ENCODE results near the gene LCN15. TPM values are rescaled to one million over a fixed set of nuclear protein-coding genes. Genes with fewer than 3 reads are reported as not detected.

The LCN15 gene
- total and polyA plus RNA-seq, 2 of the 13 experiments (the other 11 are each of a cell fraction or from before 2014, with no cell fraction given): 1.3 to 53.7 TPM

- no peak for FAIRE-seq
- H3K36me3 ChIP-seq (replicated peaks in 1 of 2; ENCODE audit: control insufficient read depth in 1 of 2, insufficient read depth in 2 of 2, low read length in 2 of 2): no peaks in the 10 kb centered on the region
- in situ Hi-C loops (cut with HindIII; ENCODE audit: extremely low pct_ligation_motif_present, low pct_unique_long_range_greater_than_20kb) (no loop called here), intact Hi-C loops (cut with micrococcal nuclease; ENCODE audit: unreplicated experiment) (loop anchor here (1.0 to 10.0 kb wide), 4 partner anchors 27 to 142 kb away; partner anchors contain the start of genes LCN8, PHPT1 and TRAF2)
- no peak for DNase-seq (ENCODE audit: low spot score)
- POLR2A ChIA-PET: interaction anchor here (1.6 kb wide), 1 partner anchor 14 kb away, joined by 8 read pairs; no protein-coding TSS in a partner anchor
- no peaks in the 10 kb centered on the region for H3K79me2 ChIP-seq (ENCODE audit: insufficient read depth, low read length)
- CTCF ChIA-PET (ENCODE audit: low intra/inter-chr PET ratio, low total read pairs): interaction anchor here (0.7 to 1.4 kb wide), 2 partner anchors 15 to 19 kb away, joined by 3 to 7 read pairs; no protein-coding TSS in a partner anchor
- H3K9ac ChIP-seq (ENCODE audit: insufficient read depth, low read depth, low read length): 0 out of 2 replicates have a peak overlapping the region, but pooled peaks have one; percentile 15
- no peaks in the 10 kb centered on the region for H3K9me3 ChIP-seq (ENCODE audit: low read length)
- ATAC-seq: no peak
- H3K4me3 ChIP-seq (replicated peaks in 1 of 3; ENCODE audit: insufficient read depth in 1 of 3, low read depth in 2 of 3, low read length in 3 of 3): no peak overlapping the region
- WGBS (ENCODE audit: low lambda C conversion rate): 52% methylated on average over 6 of the region's 6 CpGs
- no peak overlapping the region for H2AFZ ChIP-seq (ENCODE audit: low read length)
- no TSS peak for BruUV-seq (replicated peaks)
- peak overlapping the region; percentile 46 for H3K4me2 ChIP-seq (ENCODE audit: low read depth, low read length)
- H3K27me3 ChIP-seq (ENCODE audit: control insufficient read depth in 1 of 2, insufficient read depth in 2 of 2, low read length in 2 of 2): no peaks in the 10 kb centered on the region
- peaks cover 83% of the 10 kb centered on the region for H3K4me1 ChIP-seq (ENCODE audit: insufficient read depth, low read length)
- TF ChIP-seq FLYWCH1 (CRISPR knock-in tag; IDR thresholded peaks at IDR 0.05) (no peak), ZSCAN25 (CRISPR knock-in tag; IDR thresholded peaks at IDR 0.05) (no peak), POLR2AphosphoS5 (IDR thresholded peaks at IDR 0.05; ENCODE audit: low read depth, low read length) (peak; percentile 33; the same call in 1 of the 2 replicates), NR2F6 (IDR thresholded peaks at IDR 0.05) (no peak), NR2F6 (CRISPR knock-in tag; IDR thresholded peaks at IDR 0.05) (no peak), ZNF276 (CRISPR knock-in tag; IDR thresholded peaks at IDR 0.05; ENCODE audit: low read depth) (no peak), ZBTB7A (CRISPR knock-in tag; IDR thresholded peaks at IDR 0.05) (no peak)
- peak overlapping the region; percentile 64 for H3K27ac ChIP-seq (ENCODE audit: extremely low read length, insufficient read depth, low read length)
- no peaks in the 10 kb centered on the region for H4K20me1 ChIP-seq (ENCODE audit: insufficient read depth, low read length)
Measured at GRCh38 chr9:136784997-136785361, 20.7 kb upstream of the LCN15 start.
